AG10803 (cell line): ENCODE results near the gene GUF1.

Experiments
- DNase-seq: peaks from one replicate; pipeline ENCODE4 v3.0.0; 2010; ENCODE audit warnings: low read depth
- H3K4me3 ChIP-seq: 2 replicates; pipeline ENCODE4 v1.5.1; 2011; ENCODE audit warnings: mild to moderate bottlenecking, low read length, control low read depth
- TF ChIP-seq, protein P1 (sequence below): conservative IDR thresholded peaks from 2 replicates; pipeline ENCODE4 v1.5.1; 2011; ENCODE audit warnings: mild to moderate bottlenecking, low read length, control low read depth, inconsistent platforms

Gene GUF1

GRCh38 chr4:44651425-44651824 is 26.8 kb upstream of the GUF1 start, which contains the start of gene YIPF7:
Gene YIPF7, minus strand, starts transcription at chr4:44651625. Its CDS starts 1,525 bp downstream, at chr4:44650100.
- no peak for DNase-seq
- H3K4me3 ChIP-seq: no peak within 1 kb of the TSS
- TF ChIP-seq, protein P1, sequence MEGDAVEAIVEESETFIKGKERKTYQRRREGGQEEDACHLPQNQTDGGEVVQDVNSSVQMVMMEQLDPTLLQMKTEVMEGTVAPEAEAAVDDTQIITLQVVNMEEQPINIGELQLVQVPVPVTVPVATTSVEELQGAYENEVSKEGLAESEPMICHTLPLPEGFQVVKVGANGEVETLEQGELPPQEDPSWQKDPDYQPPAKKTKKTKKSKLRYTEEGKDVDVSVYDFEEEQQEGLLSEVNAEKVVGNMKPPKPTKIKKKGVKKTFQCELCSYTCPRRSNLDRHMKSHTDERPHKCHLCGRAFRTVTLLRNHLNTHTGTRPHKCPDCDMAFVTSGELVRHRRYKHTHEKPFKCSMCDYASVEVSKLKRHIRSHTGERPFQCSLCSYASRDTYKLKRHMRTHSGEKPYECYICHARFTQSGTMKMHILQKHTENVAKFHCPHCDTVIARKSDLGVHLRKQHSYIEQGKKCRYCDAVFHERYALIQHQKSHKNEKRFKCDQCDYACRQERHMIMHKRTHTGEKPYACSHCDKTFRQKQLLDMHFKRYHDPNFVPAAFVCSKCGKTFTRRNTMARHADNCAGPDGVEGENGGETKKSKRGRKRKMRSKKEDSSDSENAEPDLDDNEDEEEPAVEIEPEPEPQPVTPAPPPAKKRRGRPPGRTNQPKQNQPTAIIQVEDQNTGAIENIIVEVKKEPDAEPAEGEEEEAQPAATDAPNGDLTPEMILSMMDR: no peak

GRCh38 chr4:44652002-44652401 is 26.2 kb upstream of the GUF1 start:
- TF ChIP-seq, protein P1: no peak
- DNase-seq: no peak
- no peak overlapping the region for H3K4me3 ChIP-seq

DNA sequence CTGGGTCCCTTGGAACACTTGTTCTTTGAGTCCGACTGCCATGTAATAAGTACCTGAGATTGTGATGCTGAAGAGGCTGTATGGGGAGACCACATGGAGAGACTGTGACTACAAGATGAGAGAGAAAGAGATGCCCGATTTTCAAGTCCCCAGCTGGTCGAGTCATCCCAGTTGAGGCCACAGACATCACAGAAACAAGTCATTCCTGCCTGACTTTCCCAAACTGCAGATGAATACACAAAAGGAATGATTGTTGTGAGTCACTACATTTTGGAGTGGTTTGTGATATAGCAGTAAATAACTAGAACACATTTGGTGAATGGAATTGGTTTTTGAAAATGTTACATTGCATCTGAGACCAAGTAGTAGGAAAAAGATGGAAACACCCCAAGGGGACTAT is 17.8 kb upstream of the GUF1 start:
- H3K4me3 ChIP-seq: no peak overlapping the region
- TF ChIP-seq, protein P1: no peak
- no peak for DNase-seq

- H3K4me3 ChIP-seq: no peak overlapping the region
- TF ChIP-seq, protein P1: no peak
- no peak for DNase-seq
These were observed 16.1 kb upstream of the GUF1 start for GRCh38 chr4:44661940-44662622.

DNA sequence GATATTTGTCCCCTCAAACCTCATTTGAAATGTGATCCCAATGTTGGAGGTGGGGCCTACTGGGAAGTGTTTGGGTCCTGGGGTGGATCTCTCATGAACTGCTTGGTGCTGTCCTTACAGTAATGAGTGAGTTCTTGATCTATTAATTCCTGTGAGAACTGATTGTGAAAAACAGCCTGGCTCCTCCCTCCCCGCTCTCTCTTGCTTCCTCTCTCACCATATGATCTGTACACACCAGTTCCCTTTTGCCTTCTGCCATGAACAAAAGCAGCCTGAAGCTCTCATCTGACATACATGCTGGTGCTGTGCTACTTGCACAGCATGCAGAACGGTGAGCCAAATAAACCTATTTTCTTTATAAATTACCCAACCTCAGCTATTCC is 15.6 kb upstream of the GUF1 start:
- TF ChIP-seq, protein P1: no peak
- no peak for DNase-seq
- no peak overlapping the region for H3K4me3 ChIP-seq

- no peak overlapping the region for H3K4me3 ChIP-seq
- TF ChIP-seq, protein P1: no peak
- no peak for DNase-seq
These were observed 14.5 kb upstream of the GUF1 start for GRCh38 chr4:44663539-44664263.

GRCh38 chr4:44668526-44668925 is 9.7 kb upstream of the GUF1 start:
- DNase-seq: no peak
- no peak overlapping the region for H3K4me3 ChIP-seq
- TF ChIP-seq, protein P1: no peak
